Measurements from ENCODE around the gene LY86. TPM values are rescaled to one million over a fixed set of nuclear protein-coding genes. Genes with fewer than 3 reads are reported as not detected.

LY86 gene
- total RNA-seq, 1 experiment from 2014 or later = not detected

- no peak overlapping the region for H3K23ac ChIP-seq (ENCODE audit: insufficient read length, low read depth, low read length)
- no peak overlapping the region for H2AK5ac ChIP-seq (ENCODE audit: insufficient read length, low read length)
- H4K20me1 ChIP-seq (ENCODE audit: control insufficient read depth, insufficient read depth, insufficient read length) = no peaks in the 10 kb centered on the region
- H4K91ac ChIP-seq (ENCODE audit: insufficient read length, low read depth, low read length) = no peak overlapping the region
- H3K27ac ChIP-seq (ENCODE audit: insufficient read length, low read depth, low read length) = no peak overlapping the region
- no peaks in the 10 kb centered on the region for H3K79me2 ChIP-seq (ENCODE audit: insufficient read depth, low read length)
- H3K56ac ChIP-seq (ENCODE audit: insufficient read length, low read depth, low read length) = no peak overlapping the region
- no peak for DNase-seq
- no peak overlapping the region for H3K9ac ChIP-seq (ENCODE audit: extremely low read depth, insufficient read length, low read length)
- no peak for TF ChIP-seq CTCF (conservative IDR thresholded peaks at IDR 0.05)
- no peak overlapping the region for H3K4me3 Mint-ChIP-seq
- no peaks in the 10 kb centered on the region for H3K27me3 ChIP-seq (ENCODE audit: insufficient read depth, low read length)
- H2AFZ ChIP-seq (ENCODE audit: low read length) = no peak overlapping the region
- H3K9me3 Mint-ChIP-seq = no peaks in the 10 kb centered on the region; a peak in 1 of 5 replicates
- peaks cover 2% of the 10 kb centered on the region for H3K27me3 Mint-ChIP-seq (ENCODE audit: low read depth)
- H3K79me1 ChIP-seq (ENCODE audit: insufficient read depth, low read depth, low read length, poor library complexity, severe bottlenecking) = no peaks in the 10 kb centered on the region
- no peak overlapping the region for H3T11ph ChIP-seq (ENCODE audit: low read length)
- no peak overlapping the region for H3K4me2 ChIP-seq (ENCODE audit: insufficient read depth, insufficient read length, low read length)
- H3K4me1 Mint-ChIP-seq = peaks cover 4 to 7% of the 10 kb centered on the region in 2 experiments; a peak in 3 of 4 replicates
- H2BK12ac ChIP-seq (ENCODE audit: insufficient read length, low read depth, low read length) = no peak overlapping the region
- H3K27ac Mint-ChIP-seq = no peak overlapping the region
- no peak overlapping the region for H3K18ac ChIP-seq (ENCODE audit: insufficient read length, low read depth, low read length)
- no peaks in the 10 kb centered on the region for H3K4me1 ChIP-seq (ENCODE audit: insufficient read depth, low read length)
- H4K5ac ChIP-seq (ENCODE audit: insufficient read length, low read depth, low read length) = no peak overlapping the region
- H3K4ac ChIP-seq (ENCODE audit: low read depth, low read length) = no peak overlapping the region
- H2BK20ac ChIP-seq (ENCODE audit: low read depth, low read length, poor library complexity, severe bottlenecking) = no peak overlapping the region
- WGBS (ENCODE audit: extremely low coverage, insufficient read length, low lambda C conversion rate) = no CpG with 5 or more reads among the region's 10 CpGs
- H2BK15ac ChIP-seq (ENCODE audit: low read depth, low read length) = no peak overlapping the region
- H3K23me2 ChIP-seq (ENCODE audit: insufficient read length, low read depth, low read length, poor library complexity, severe bottlenecking) = no peaks in the 10 kb centered on the region
- H4K8ac ChIP-seq (replicated peaks; ENCODE audit: insufficient read length, low read depth, low read length) = no peak overlapping the region
- no peak overlapping the region for H2BK5ac ChIP-seq (ENCODE audit: insufficient read length, low read length)
- no peak overlapping the region for H3K14ac ChIP-seq (ENCODE audit: insufficient read depth, low read length)
- no peaks in the 10 kb centered on the region for H3K9me3 ChIP-seq (ENCODE audit: control insufficient read depth, low read depth, low read length)
- H3K36me3 Mint-ChIP-seq (ENCODE audit: insufficient read depth in 1 of 3, low read depth in 3 of 3) = peaks cover 0 to 5% (median 0%) of the 10 kb centered on the region in 3 experiments; a peak in 1 of 7 replicates
- no peak overlapping the region for H2BK120ac ChIP-seq (ENCODE audit: low read depth, low read length, poor library complexity, severe bottlenecking)
Observed at GRCh38 chr6:6610031-6610591, 21.6 kb downstream of the LY86 start.

Data from H9 (cell line).